Sigmoid colon (tissue), 4 donors: Measurements from ENCODE around the gene PLA1A.

ENCODE experiments used
- CTCF ChIP-seq, 4 experiments: fragments of 450-650 bp in 3 of 4; fragments of 200-600 bp in 1 of 4; IDR thresholded peaks; one replicate each; pipeline ENCODE4 v1.5.1; 2016 to 2019; ENCODE audit warnings: antibody characterized with exemption in 4 of 4, mild to moderate bottlenecking in 3 of 4, moderate library complexity in 2 of 4
- POLR2A ChIP-seq, 2 donors: fragments of 450-650 bp; IDR thresholded peaks; one replicate each; pipeline ENCODE4 v1.6.1; 2016; ENCODE audit warnings: antibody characterized with exemption in 2 of 2, mild to moderate bottlenecking in 2 of 2, moderate library complexity in 2 of 2
- POLR2AphosphoS5 ChIP-seq, 4 donors: sonication (generic); formaldehyde crosslinking; IDR thresholded peaks; one replicate each; pipeline ENCODE4 v1.6.1; 2017; ENCODE audit warnings: antibody characterized with exemption in 4 of 4

GRCh38 chr3:119628390-119628789 lies 30.7 kb downstream of the PLA1A start:
- TF ChIP-seq POLR2A (IDR thresholded peaks at IDR 0.05) (no peak), POLR2AphosphoS5 (IDR thresholded peaks at IDR 0.05) (no peak), CTCF (IDR thresholded peaks at IDR 0.05) (no peak)
